Activated naive CD4-positive, alpha-beta T cell treated with anti-CD3 and anti-CD28 coated beads for 36 hours (primary cell): ENCODE results near the gene MT1H. TPM values are rescaled to one million over a fixed set of nuclear protein-coding genes. Genes with fewer than 3 reads are reported as not detected.

Experiments used
- CTCF ChIA-PET: fragments of 350-600 bp; sonication (Branson Sonifier 250); formaldehyde crosslinking; loops from one replicate; lab custom pipeline; 2021; ENCODE audit warnings: antibody characterized with exemption; lab: Charles Lee
- DNase-seq: peaks from one replicate; pipeline ENCODE4 v3.0.0-alpha.2; 2020
- H3K27ac Mint-ChIP-seq: one replicate; pipeline ENCODE4 v1.8.0; 2021; ENCODE audit warnings: mild to moderate bottlenecking, mixed read lengths
- H3K27me3 Mint-ChIP-seq: one replicate; pipeline ENCODE4 v1.8.0; 2021; ENCODE audit warnings: low read depth, mixed read lengths
- H3K36me3 Mint-ChIP-seq: one replicate; pipeline ENCODE4 v1.8.0; 2021; ENCODE audit warnings: low read depth, mixed read lengths
- H3K4me1 Mint-ChIP-seq: one replicate; pipeline ENCODE4 v1.8.0; 2021; ENCODE audit warnings: low read depth, mixed read lengths
- H3K4me3 Mint-ChIP-seq: one replicate; pipeline ENCODE4 v1.8.0; 2021; ENCODE audit warnings: mild to moderate bottlenecking, moderate library complexity, mixed read lengths
- H3K9me3 Mint-ChIP-seq: one replicate; pipeline ENCODE4 v1.8.0; 2021; ENCODE audit warnings: mixed read lengths
- intact Hi-C: fragments of 100-400 bp; cut with micrococcal nuclease; formaldehyde crosslinking; loops from one replicate; pipeline ENCODE4 v1.15.1; 2023
- total RNA-seq, 2 experiments: library from RNA; stranded (reverse); gene quantifications; one replicate each; pipeline ENCODE4 v1.2.3, GENCODE V29; 2021

MT1H gene
- total RNA-seq, 2 experiments from 2014 or later = 5.4 to 7.4 TPM

DNA sequence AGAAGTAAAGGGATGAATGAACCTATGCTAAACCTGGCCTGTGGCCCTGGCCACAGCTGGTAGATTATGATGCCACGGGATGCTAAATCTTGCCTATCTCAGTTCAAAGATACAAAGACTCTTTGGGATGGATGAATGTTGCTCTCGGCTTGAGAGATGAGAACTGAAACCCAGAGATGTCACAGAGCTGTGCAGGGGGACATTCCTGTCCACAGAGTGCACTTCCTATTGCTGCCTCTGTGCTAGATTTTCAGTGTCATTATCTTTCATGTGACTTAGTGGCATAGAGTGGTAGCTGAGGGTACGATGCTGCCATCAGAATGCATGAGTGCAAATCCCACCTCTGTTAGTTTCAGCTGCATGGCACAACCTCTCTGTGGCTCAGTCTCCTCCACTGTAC, 39.5 kb upstream of the MT1H start:
- no peak overlapping the region for H3K4me3 Mint-ChIP-seq
- H3K27me3 Mint-ChIP-seq = peaks cover 59% of the 10 kb centered on the region

GRCh38 chr16:56631197-56631596, 38.4 kb upstream of the MT1H start:
- no peak overlapping the region for H3K4me3 Mint-ChIP-seq
- intact Hi-C loops = no loop called here
- no peaks in the 10 kb centered on the region for H3K36me3 Mint-ChIP-seq
- CTCF ChIA-PET = interaction anchor here (1.5 to 1.8 kb wide), 2 partner anchors 12 to 71 kb away, joined by 3 to 7 read pairs; no protein-coding TSS in a partner anchor
- no peak overlapping the region for H3K27ac Mint-ChIP-seq
- H3K4me1 Mint-ChIP-seq = peaks cover 22% of the 10 kb centered on the region
- no peak for DNase-seq
- peaks cover 59% of the 10 kb centered on the region for H3K27me3 Mint-ChIP-seq
- no peaks in the 10 kb centered on the region for H3K9me3 Mint-ChIP-seq

More for the DNA sequence above, 39.5 kb upstream of the MT1H start:
- CTCF ChIA-PET = interaction anchor here (0.6 to 1.8 kb wide), 3 partner anchors 13 to 72 kb away, joined by 3 to 7 read pairs (median 3); no protein-coding TSS in a partner anchor
- no peak for DNase-seq
- intact Hi-C loops = no loop called here
- Mint-ChIP-seq H3K4me1 (peaks cover 23% of the 10 kb centered on the region), H3K36me3 (no peaks in the 10 kb centered on the region), H3K9me3 (no peaks in the 10 kb centered on the region), H3K27ac (no peak overlapping the region)

DNA sequence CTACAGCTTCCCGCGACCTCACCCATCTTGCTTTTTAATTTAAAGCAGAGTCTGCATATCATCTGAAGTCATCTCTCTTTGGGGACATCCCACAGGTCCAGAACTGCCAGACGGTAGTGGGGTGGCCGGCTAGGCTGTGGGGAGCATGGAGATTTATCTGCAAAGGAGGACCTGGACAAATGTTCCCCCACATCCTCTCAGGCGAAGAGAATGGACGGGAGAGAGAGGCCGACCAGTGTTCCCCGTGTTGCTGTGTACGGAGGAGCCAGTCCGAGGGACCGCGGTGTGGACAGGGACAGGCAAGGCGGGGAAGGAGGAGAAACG, 37.8 kb upstream of the MT1H start:
- intact Hi-C loops = no loop called here
- Mint-ChIP-seq H3K9me3 (no peaks in the 10 kb centered on the region), H3K27ac (no peak overlapping the region), H3K36me3 (no peaks in the 10 kb centered on the region), H3K27me3 (peaks cover 59% of the 10 kb centered on the region), H3K4me1 (peaks cover 24% of the 10 kb centered on the region), H3K4me3 (peak overlapping the region; percentile 59)
- DNase-seq = no peak
- CTCF ChIA-PET = no interaction called here

DNA sequence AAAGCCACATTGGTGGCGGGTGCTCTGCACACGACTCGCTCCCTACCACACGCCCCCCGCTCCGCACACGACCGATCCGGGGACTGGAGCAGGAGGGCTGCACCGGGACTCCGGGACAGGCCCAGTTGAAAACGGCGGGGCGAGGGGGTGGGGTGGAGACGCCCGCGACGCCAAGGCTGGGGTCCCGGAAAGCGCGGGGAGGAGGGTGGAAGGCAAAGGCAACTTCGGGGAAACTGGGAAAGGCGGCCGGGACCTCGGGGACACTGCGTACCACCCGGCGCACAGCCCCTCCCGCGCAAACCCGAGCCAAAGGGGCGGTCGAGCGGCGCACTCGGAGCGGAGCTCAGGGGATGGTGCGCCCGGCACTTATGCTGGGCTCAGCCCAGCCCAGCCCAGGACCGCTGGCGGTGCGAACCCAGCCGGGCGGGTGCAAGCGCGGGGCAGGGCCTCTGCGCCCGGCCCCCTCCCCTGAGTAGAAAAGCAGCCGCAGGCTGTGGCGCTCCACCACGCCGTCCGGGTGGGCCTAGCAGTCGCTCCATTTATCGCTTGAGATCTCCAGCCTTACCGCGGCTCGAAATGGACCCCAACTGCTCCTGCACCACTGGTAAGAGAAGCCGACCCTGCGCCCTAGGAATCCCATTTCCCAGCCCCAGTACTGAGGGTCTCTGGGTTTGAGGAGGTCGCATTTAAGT, 37.3 kb upstream of the MT1H start, which contains the start of gene MT1M:
MT1M (plus strand) TSS at position 504 of the 692 bp plus-strand sequence; CDS start at position 577, 73 bp downstream.
- H3K4me1 Mint-ChIP-seq = peaks cover 24% of the 10 kb centered on the region
- H3K36me3 Mint-ChIP-seq = no peaks in the 10 kb centered on the region
- H3K4me3 Mint-ChIP-seq = peak within 1 kb of the TSS; percentile 59
- CTCF ChIA-PET = no interaction called here
- DNase-seq = no peak
- H3K9me3 Mint-ChIP-seq = no peaks in the 10 kb centered on the region
- peaks cover 60% of the 10 kb centered on the region for H3K27me3 Mint-ChIP-seq
- H3K27ac Mint-ChIP-seq = no peak within 1 kb of the TSS
- intact Hi-C loops = no loop called here

- H3K36me3 Mint-ChIP-seq = no peaks in the 10 kb centered on the region
- peak overlapping the region; percentile 33 for H3K4me3 Mint-ChIP-seq
- intact Hi-C loops = no loop called here
- peaks cover 66% of the 10 kb centered on the region for H3K27me3 Mint-ChIP-seq
- H3K9me3 Mint-ChIP-seq = no peaks in the 10 kb centered on the region
- H3K4me1 Mint-ChIP-seq = peaks cover 27% of the 10 kb centered on the region
- DNase-seq = no peak
- CTCF ChIA-PET = interaction anchor here (0.9 kb wide), 1 partner anchor 29 kb away, joined by 3 read pairs; no protein-coding TSS in a partner anchor
- no peak overlapping the region for H3K27ac Mint-ChIP-seq
Measured at GRCh38 chr16:56632848-56633365, 36.7 kb upstream of the MT1H start.

- no peak overlapping the region for H3K4me3 Mint-ChIP-seq
- no peak for DNase-seq
- no peaks in the 10 kb centered on the region for H3K9me3 Mint-ChIP-seq
- no peak overlapping the region for H3K27ac Mint-ChIP-seq
- CTCF ChIA-PET = interaction anchor here (0.9 kb wide), 1 partner anchor 29 kb away, joined by 3 read pairs; no protein-coding TSS in a partner anchor
- peaks cover 30% of the 10 kb centered on the region for H3K4me1 Mint-ChIP-seq
- H3K36me3 Mint-ChIP-seq = no peaks in the 10 kb centered on the region
- intact Hi-C loops = no loop called here
- H3K27me3 Mint-ChIP-seq = peaks cover 70% of the 10 kb centered on the region
Measured at GRCh38 chr16:56633535-56633934, 36.1 kb upstream of the MT1H start.

DNA sequence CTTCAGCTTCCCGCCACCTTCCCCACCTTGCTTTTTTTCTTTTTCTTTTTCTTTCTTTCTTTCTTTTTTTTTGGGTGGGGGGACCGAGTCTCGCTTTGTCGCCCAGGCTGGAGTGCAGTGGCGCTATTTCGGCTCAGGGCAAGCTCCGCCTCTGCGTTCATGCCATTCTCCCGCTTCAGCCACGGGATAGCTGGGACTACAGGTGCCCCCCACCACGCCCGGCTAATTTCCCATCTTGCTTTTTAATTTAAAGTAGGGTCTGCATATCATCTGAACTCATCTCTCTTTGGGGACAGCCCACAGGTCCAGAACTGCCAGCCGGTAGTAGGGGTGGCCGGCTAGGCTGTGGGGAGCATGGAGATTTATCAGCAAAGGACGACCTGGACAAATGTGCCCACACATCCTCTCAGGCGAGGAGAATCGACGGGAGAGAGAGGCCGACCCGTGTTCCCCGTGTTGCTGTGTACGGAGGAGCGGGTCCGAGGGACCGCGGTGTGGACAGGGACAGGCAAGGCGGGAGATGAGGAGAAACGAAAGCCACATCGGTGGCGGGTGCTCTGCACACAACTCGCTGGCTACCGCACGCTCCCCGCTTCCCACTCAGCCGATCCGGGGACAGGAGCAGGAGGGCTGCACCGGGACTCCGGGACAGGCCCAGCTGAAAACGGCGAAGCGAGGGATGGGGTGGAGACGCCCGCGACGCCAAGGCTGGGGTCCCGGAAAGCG, 34.7 kb upstream of the MT1H start:
- Mint-ChIP-seq H3K4me3 (peak overlapping the region; percentile 58), H3K27ac (no peak overlapping the region), H3K4me1 (peaks cover 32% of the 10 kb centered on the region), H3K9me3 (no peaks in the 10 kb centered on the region), H3K36me3 (no peaks in the 10 kb centered on the region), H3K27me3 (peaks cover 83% of the 10 kb centered on the region)
- CTCF ChIA-PET = interaction anchor here (0.6 kb wide), 1 partner anchor 34 kb away, joined by 3 read pairs; no protein-coding TSS in a partner anchor
- DNase-seq = no peak
- intact Hi-C loops = no loop called here

DNA sequence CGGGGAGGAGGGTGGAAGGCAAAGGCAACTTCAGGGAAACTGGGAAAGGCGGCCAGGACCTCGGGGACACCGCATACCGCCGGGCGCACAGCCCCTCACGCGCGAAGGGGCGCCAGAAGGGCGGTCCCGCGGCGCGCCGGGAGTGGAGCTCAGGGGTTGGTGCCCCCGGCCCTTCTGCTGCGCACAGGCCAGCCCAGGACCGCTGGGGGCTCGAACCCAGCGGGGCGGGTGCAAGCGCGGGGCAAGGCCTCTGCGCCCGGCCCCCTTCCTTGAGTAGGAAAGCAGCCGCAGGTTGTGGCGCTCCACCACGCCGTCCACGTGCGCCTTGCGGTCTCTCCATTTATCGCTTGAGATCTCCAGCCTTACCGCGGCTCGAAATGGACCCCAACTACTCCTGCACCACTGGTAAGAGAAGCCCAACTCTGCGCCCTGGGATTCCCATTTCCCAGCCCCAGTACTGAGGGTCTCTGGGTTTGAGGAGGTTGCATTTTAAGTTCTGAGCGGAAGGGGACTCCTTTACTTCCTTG, 34.1 kb upstream of the MT1H start:
- peak; percentile 31 for DNase-seq
- no peaks in the 10 kb centered on the region for H3K36me3 Mint-ChIP-seq
- H3K27me3 Mint-ChIP-seq = peaks cover 86% of the 10 kb centered on the region
- CTCF ChIA-PET = interaction anchor here (1.2 kb wide), 1 partner anchor 73 kb away, joined by 3 read pairs; no protein-coding TSS in a partner anchor
- H3K27ac Mint-ChIP-seq = no peak overlapping the region
- peaks cover 32% of the 10 kb centered on the region for H3K4me1 Mint-ChIP-seq
- intact Hi-C loops = no loop called here
- H3K9me3 Mint-ChIP-seq = no peaks in the 10 kb centered on the region
- peak overlapping the region; percentile 58 for H3K4me3 Mint-ChIP-seq

DNA sequence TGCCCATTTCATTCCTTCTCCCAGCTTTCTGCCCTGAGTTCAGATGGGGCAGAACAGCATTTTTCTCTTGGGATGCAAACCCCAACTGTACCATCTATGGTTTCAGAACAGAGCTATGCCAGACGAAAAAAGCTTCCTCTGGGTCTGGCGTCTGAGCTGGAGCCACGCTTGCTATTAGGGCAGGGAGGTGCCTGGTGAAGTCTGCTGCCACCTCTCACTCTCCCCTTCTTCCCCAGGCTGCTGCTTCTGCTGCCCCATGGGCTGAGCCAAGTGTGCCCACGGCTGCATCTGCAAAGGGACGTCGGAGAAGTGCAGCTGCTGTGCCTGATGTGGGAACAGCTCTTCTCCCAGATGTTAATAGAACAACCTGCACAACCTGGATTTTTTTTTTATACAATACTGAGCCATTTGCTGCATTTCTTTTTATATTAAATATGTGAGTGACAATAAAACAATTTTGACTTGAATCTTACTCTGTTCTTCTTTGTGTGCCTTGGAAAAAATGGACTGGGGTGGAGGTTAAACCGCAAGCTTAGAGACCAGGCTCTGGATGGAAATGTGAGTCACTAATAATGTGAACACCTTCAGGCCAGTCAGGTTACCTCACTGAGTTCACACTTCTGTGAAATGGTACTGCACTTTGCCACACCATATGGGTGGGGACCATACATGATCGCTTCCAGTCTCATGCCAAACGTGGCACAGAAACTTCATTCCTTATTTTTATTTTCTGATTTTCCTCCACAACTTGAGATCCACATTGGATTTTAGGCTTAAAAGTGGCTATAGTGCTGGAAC, 32.8 kb upstream of the MT1H start:
- intact Hi-C loops = no loop called here
- Mint-ChIP-seq H3K27ac (no peak overlapping the region), H3K4me1 (peaks cover 30% of the 10 kb centered on the region), H3K36me3 (no peaks in the 10 kb centered on the region), H3K9me3 (no peaks in the 10 kb centered on the region), H3K27me3 (peaks cover 84% of the 10 kb centered on the region), H3K4me3 (no peak overlapping the region)
- CTCF ChIA-PET = interaction anchor here (0.6 to 1.2 kb wide), 4 partner anchors 27 to 857 kb away, joined by 3 to 5 read pairs (median 3); no protein-coding TSS in a partner anchor
- no peak for DNase-seq

GRCh38 chr16:56637814-56638750, 31.5 kb upstream of the MT1H start, which contains the start of gene MT1A:
Gene MT1A (plus strand): TSS chr16:56638666. CDS start chr16:56638739, 73 bp downstream.
- H3K9me3 Mint-ChIP-seq = no peaks in the 10 kb centered on the region
- H3K4me3 Mint-ChIP-seq = peak within 1 kb of the TSS; percentile 58
- H3K27ac Mint-ChIP-seq = no peak within 1 kb of the TSS
- CTCF ChIA-PET = no interaction called here
- peaks cover 79% of the 10 kb centered on the region for H3K27me3 Mint-ChIP-seq
- intact Hi-C loops = no loop called here
- DNase-seq = peak; percentile 35
- no peaks in the 10 kb centered on the region for H3K36me3 Mint-ChIP-seq
- peaks cover 29% of the 10 kb centered on the region for H3K4me1 Mint-ChIP-seq

DNA sequence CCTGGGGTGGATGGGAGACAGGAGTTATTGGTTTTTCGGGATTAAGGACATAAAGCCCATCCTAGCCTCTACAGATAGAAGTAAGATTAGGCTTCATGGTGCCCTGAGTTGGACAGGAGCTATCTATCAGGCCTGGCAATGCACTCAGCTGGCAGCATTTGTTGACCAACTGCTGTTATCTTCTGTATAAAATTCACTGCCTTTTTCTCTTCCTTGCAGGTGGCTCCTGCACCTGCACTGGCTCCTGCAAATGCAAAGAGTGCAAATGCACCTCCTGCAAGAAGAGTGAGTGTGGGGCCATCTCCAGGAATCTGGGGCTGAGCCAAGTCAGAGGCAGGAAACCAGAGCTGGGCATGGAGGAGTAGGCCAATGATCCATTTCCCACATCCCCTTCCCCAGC, 30.6 kb upstream of the MT1H start:
- Mint-ChIP-seq H3K36me3 (no peaks in the 10 kb centered on the region), H3K27me3 (peaks cover 70% of the 10 kb centered on the region), H3K9me3 (no peaks in the 10 kb centered on the region), H3K4me1 (peaks cover 37% of the 10 kb centered on the region), H3K27ac (no peak overlapping the region), H3K4me3 (no peak overlapping the region)
- CTCF ChIA-PET = interaction anchor here (1.1 kb wide), 1 partner anchor 38 kb away, joined by 4 read pairs; no protein-coding TSS in a partner anchor
- DNase-seq = no peak
- intact Hi-C loops = no loop called here
